ENCODE results near the gene MARCHF7.
"Not testable (repeated sequence)": the region's sequence is repeated elsewhere in the genome, so short reads cannot be mapped to it uniquely, and the experiment has no call there.

GRCh38 chr2:159667423-159667822 lies 44.9 kb upstream of the MARCHF7 start:
- TF ChIP-seq OSR1 (CRISPR knock-in tag; IDR thresholded peaks at IDR 0.05); TOX (CRISPR knock-in tag; IDR thresholded peaks at IDR 0.05; ENCODE audit: borderline replicate concordance); ZFP30 (CRISPR knock-in tag; IDR thresholded peaks at IDR 0.05); ARNTL (CRISPR knock-in tag; IDR thresholded peaks at IDR 0.05; ENCODE audit: borderline replicate concordance, low read depth); ESRRG (CRISPR knock-in tag; IDR thresholded peaks at IDR 0.05); ZC3H10 (CRISPR knock-in tag; IDR thresholded peaks at IDR 0.05): not testable (repeated sequence)
- TF ChIP-seq, protein P1, sequence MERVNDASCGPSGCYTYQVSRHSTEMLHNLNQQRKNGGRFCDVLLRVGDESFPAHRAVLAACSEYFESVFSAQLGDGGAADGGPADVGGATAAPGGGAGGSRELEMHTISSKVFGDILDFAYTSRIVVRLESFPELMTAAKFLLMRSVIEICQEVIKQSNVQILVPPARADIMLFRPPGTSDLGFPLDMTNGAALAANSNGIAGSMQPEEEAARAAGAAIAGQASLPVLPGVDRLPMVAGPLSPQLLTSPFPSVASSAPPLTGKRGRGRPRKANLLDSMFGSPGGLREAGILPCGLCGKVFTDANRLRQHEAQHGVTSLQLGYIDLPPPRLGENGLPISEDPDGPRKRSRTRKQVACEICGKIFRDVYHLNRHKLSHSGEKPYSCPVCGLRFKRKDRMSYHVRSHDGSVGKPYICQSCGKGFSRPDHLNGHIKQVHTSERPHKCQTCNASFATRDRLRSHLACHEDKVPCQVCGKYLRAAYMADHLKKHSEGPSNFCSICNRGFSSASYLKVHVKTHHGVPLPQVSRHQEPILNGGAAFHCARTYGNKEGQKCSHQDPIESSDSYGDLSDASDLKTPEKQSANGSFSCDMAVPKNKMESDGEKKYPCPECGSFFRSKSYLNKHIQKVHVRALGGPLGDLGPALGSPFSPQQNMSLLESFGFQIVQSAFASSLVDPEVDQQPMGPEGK (CRISPR knock-in tag; IDR thresholded peaks at IDR 0.05; ENCODE audit: borderline replicate concordance), result not testable (repeated sequence)
- TF ChIP-seq, protein P2, sequence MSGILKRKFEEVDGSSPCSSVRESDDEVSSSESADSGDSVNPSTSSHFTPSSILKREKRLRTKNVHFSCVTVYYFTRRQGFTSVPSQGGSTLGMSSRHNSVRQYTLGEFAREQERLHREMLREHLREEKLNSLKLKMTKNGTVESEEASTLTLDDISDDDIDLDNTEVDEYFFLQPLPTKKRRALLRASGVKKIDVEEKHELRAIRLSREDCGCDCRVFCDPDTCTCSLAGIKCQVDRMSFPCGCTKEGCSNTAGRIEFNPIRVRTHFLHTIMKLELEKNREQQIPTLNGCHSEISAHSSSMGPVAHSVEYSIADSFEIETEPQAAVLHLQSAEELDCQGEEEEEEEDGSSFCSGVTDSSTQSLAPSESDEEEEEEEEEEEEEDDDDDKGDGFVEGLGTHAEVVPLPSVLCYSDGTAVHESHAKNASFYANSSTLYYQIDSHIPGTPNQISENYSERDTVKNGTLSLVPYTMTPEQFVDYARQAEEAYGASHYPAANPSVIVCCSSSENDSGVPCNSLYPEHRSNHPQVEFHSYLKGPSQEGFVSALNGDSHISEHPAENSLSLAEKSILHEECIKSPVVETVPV (CRISPR knock-in tag; IDR thresholded peaks at IDR 0.05), result not testable (repeated sequence)
